Muscle layer of colon (tissue), 2 donors: ENCODE data around the gene PPP2R5E.
"Not testable (repeated sequence)": the region's sequence is repeated elsewhere in the genome, so short reads cannot be mapped to it uniquely, and the experiment has no call there.

Experiments used
- H3K27ac ChIP-seq: one replicate; pipeline ENCODE4 v1.7.0; 2013; ENCODE audit warnings: low read depth, mild to moderate bottlenecking, low read length, moderate library complexity
- H3K27me3 ChIP-seq, 2 donors: one replicate each; pipeline ENCODE4 v1.7.0; 2013; ENCODE audit warnings: low read length in 2 of 2, mild to moderate bottlenecking in 2 of 2; ENCODE audit not compliant: insufficient read depth in 2 of 2, control insufficient read depth in 1 of 2
- H3K36me3 ChIP-seq: one replicate; pipeline ENCODE4 v1.7.0; 2013; ENCODE audit warnings: mild to moderate bottlenecking, low read length; ENCODE audit not compliant: insufficient read depth
- H3K4me1 ChIP-seq: one replicate; pipeline ENCODE4 v1.7.0; 2013; ENCODE audit warnings: mild to moderate bottlenecking, low read length; ENCODE audit not compliant: insufficient read depth
- H3K4me3 ChIP-seq, 2 donors: one replicate each; pipeline ENCODE4 v1.7.0; 2013; ENCODE audit warnings: low read length in 2 of 2, low read depth in 1 of 2, mild to moderate bottlenecking in 1 of 2, moderate library complexity in 1 of 2
- H3K9ac ChIP-seq: one replicate; pipeline ENCODE4 v1.7.0; 2013; ENCODE audit warnings: low read length
- H3K9me3 ChIP-seq: one replicate; pipeline ENCODE4 v1.7.0; 2013; ENCODE audit warnings: mild to moderate bottlenecking, low read length
- donor health status: abdominal sarcoma.
- donor health status: Adenocarcinoma of cecum.

PPP2R5E gene

DNA sequence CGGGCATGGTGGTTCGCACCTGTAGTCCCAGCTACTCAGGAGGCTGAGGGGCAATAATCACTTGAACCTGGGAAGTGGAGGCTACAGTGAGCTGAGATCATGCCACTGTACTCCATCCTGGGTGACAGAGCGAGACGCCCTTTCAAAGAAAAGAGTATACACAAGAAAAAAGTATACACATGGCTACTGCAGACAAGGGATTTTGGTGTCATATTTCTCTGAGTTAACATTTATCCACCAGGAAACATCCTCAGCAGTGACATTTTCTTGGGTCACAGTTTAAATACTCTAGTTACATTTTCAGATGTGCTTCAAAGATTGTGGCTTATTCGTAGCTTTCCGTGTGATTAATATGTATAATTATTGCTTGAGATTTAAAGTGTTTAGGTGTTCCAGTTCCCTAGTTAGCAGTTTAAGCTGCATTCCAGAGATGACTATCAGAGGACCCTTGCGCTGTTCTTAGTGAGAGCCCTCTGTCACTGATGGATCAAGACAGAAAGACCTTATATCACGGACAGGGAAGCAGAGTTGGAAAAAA lies 4.7 kb upstream of the PPP2R5E start:
- H3K9ac ChIP-seq, result no peak overlapping the region
- no peaks in the 10 kb centered on the region for H3K27me3 ChIP-seq
- H3K36me3 ChIP-seq, result no peaks in the 10 kb centered on the region
- H3K4me3 ChIP-seq, result no peak overlapping the region
- H3K9me3 ChIP-seq, result no peaks in the 10 kb centered on the region
- H3K27ac ChIP-seq, result no peak overlapping the region
- H3K4me1 ChIP-seq, result peaks cover 6% of the 10 kb centered on the region

GRCh38 chr14:63545431-63545830 lies 2.3 kb upstream of the PPP2R5E start:
- Histone ChIP-seq H3K4me3 (no peak overlapping the region), H3K27ac (no peak overlapping the region), H3K9me3 (no peaks in the 10 kb centered on the region), H3K36me3 (no peaks in the 10 kb centered on the region), H3K4me1 (peaks cover 21% of the 10 kb centered on the region), H3K27me3 (no peaks in the 10 kb centered on the region), H3K9ac (no peak overlapping the region)

DNA sequence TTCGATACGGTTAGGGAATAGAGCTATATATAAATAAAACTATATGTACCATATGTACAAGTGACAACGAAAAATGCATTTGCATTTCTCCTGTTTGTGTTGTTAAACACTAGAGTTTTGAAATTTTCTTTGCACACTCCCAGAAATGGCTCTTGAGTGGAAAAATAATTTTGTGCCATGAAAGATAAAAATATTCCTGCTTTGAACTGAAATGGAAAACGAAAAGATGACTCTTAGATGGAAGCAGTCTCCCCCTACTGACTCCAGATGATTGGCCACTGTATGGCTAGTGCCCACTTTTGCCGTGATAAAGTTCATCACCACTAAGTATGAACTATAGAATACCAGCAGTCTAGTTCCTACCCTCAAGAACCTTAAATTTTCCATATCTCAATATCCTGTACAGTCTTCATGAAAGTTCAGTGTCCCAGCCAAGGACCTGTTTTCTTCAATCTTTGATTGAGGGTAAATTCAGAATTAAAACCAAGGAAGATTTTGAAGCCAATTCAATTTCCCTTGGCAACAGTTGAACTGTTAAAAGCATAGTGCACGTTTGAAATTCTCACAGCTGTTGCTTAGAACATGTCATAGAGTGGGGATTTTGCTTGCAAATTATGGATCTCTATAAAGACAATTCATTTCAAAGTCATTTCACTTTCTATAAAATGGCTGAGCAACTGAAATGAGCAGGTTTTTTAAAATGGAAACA lies 1.6 kb upstream of the PPP2R5E start:
- peak overlapping the region in 1 of 2 donors; percentile 78 for H3K4me3 ChIP-seq
- H3K9ac ChIP-seq, result no peak overlapping the region

DNA sequence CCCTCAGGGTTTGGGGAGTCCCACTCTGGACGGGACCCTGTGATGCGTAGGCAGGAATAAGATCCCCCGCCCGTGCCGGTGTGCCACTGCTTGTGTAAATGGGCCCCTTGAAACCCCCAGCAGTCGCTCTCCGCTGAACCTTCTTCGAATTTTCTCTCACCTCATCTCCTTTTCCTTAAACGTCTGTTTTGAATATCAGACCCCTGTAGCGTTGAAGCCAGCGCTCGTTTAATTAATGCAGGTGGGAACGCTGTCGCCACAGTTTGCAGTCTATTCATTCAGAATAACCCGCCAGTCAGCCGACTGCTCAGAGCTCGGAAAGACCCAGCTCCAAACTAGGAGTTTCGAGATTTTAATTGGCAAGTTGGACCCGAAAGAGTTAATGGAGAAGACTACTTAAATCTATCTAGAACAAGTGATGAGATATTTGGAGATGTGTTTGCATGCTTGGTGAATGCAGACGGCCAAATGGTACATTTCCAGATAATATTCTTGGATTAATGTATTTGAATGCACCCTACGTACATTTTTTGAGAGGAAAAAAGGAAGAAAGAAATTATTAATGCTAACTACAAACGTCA lies 739 bp upstream of the PPP2R5E start:
- H3K9ac ChIP-seq, result peak overlapping the region; percentile 74
- H3K27ac ChIP-seq, result peak overlapping the region; percentile 89
- peaks cover 8% of the 10 kb centered on the region for H3K36me3 ChIP-seq
- peaks cover 21% of the 10 kb centered on the region for H3K4me1 ChIP-seq
- H3K27me3 ChIP-seq, result no peaks in the 10 kb centered on the region
- H3K4me3 ChIP-seq, result peak overlapping the region; percentile 78 to 84
- no peaks in the 10 kb centered on the region for H3K9me3 ChIP-seq

More for the DNA sequence above, 1.6 kb upstream of the PPP2R5E start:
- Histone ChIP-seq H3K27ac (no peak overlapping the region), H3K4me1 (peaks cover 21% of the 10 kb centered on the region), H3K9me3 (no peaks in the 10 kb centered on the region), H3K36me3 (peaks cover under 1% of the 10 kb centered on the region), H3K27me3 (no peaks in the 10 kb centered on the region)

DNA sequence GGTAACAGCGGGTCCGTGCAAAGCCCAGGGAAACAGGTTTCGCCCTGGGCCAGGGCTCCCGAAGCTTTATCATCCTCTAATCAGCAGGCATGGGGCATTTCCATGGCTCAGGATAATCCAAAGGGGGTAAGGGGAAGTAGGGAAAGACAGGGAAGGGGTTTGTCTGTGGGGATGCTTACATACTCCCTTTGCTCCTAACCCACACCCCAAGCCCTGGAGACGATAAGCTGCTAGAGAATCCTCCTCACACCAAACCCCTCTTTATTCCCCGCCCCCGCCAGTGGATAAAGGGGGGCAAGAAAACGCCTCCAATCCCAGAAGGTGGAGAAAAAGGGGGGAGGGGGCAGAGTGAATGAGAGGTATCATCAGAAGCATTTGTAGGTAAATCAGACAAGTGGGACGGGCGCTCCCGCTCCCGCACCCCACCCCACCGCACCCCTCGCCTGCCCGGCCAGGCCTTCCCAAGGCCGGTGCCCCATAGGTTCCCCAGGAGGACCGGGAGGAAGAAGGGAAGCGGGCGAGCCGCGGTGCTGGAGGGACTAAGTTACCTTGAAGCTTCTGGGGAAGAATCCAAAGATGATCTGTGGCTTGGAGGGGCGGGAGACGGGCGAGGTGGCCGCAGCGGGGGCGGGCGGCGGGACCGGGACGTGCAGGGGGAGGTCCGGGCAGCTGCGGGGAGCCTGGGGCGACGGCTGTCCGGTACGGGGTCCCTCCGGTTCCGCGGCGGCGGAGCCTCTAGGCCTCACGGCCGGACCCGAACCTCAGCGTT lies 762 bp downstream of the PPP2R5E start:
- H3K27ac ChIP-seq, result peak overlapping the region; percentile 89
- H3K27me3 ChIP-seq, result no peaks in the 10 kb centered on the region
- H3K4me3 ChIP-seq, result peak overlapping the region; percentile 78 to 98

DNA sequence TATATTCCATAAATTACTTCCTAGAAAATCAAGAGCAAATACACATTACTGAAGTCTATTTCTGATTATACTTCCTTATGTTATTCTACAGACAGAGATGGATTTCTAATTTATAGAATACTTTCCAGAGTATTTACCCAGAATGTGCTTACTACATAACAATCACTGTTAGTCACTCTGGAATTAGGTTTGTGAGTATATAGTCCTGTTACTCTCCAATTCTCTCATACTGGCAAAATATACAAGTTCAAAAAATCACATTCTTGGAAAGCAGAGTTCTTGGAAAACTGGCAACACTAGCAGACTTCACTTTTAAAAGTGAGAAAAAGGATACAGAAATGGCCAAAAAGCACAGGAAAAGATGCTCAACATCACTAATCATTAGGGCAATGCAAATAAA lies 7.3 kb downstream of the PPP2R5E start:
- Histone ChIP-seq H3K36me3 (peaks cover 19% of the 10 kb centered on the region), H3K27ac (no peak overlapping the region), H3K27me3 (no peaks in the 10 kb centered on the region), H3K9me3 (no peaks in the 10 kb centered on the region), H3K4me3 (no peak overlapping the region), H3K4me1 (peaks cover 6% of the 10 kb centered on the region), H3K9ac (no peak overlapping the region)

More for the DNA sequence above, 762 bp downstream of the PPP2R5E start:
- H3K9me3 ChIP-seq, result no peaks in the 10 kb centered on the region
- peaks cover 16% of the 10 kb centered on the region for H3K36me3 ChIP-seq
- peaks cover 21% of the 10 kb centered on the region for H3K4me1 ChIP-seq
- peak overlapping the region; percentile 82 for H3K9ac ChIP-seq

DNA sequence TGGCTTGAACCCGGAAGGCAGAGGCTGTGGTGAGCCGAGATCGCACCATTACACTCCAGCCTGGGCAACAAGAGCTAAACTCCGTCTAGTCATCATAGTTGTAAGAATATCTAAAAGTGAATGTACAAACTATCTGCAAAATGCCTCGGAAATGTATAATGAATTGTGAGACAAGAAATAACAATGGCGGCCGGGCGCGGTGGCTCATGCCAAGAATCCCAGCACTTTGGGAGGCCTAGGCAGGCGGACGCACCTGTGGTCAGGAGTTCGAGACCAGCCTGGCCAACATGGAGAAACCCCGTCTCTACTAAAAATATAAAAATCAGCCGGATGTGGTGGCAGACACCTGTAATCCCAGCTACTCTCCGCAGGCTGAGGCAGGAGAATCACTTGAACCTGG lies 9.7 kb downstream of the PPP2R5E start:
- Histone ChIP-seq H3K36me3 (peaks cover 9% of the 10 kb centered on the region), H3K4me1 (peaks cover 7% of the 10 kb centered on the region), H3K27ac (no peak overlapping the region)

GRCh38 chr14:63524537-63525155 lies 18.5 kb downstream of the PPP2R5E start:
- no peaks in the 10 kb centered on the region for H3K9me3 ChIP-seq
- H3K27me3 ChIP-seq, result no peaks in the 10 kb centered on the region
- no peak overlapping the region for H3K9ac ChIP-seq

More for the DNA sequence above, 9.7 kb downstream of the PPP2R5E start:
- Histone ChIP-seq H3K27me3 (no peaks in the 10 kb centered on the region), H3K9ac (no peak overlapping the region), H3K9me3 (no peaks in the 10 kb centered on the region), H3K4me3 (no peak overlapping the region)

GRCh38 chr14:63523735-63524426 lies 19.3 kb downstream of the PPP2R5E start:
- no peaks in the 10 kb centered on the region for H3K27me3 ChIP-seq
- H3K36me3 ChIP-seq, result peaks cover 4% of the 10 kb centered on the region
- H3K9ac ChIP-seq, result no peak overlapping the region
- peaks cover 6% of the 10 kb centered on the region for H3K4me1 ChIP-seq
- no peaks in the 10 kb centered on the region for H3K9me3 ChIP-seq
- H3K4me3 ChIP-seq, result no peak overlapping the region
- no peak overlapping the region for H3K27ac ChIP-seq

More at GRCh38 chr14:63524537-63525155, 18.5 kb downstream of the PPP2R5E start:
- peaks cover 6% of the 10 kb centered on the region for H3K4me1 ChIP-seq
- peaks cover 4% of the 10 kb centered on the region for H3K36me3 ChIP-seq
- no peak overlapping the region for H3K27ac ChIP-seq
- H3K4me3 ChIP-seq, result no peak overlapping the region

GRCh38 chr14:63522511-63522910 lies 20.7 kb downstream of the PPP2R5E start:
- not testable (repeated sequence) for H3K4me3 ChIP-seq, H3K27me3 ChIP-seq, H3K9ac ChIP-seq, H3K9me3 ChIP-seq, H3K4me1 ChIP-seq, H3K36me3 ChIP-seq, H3K27ac ChIP-seq
